ENCODE data around the gene PNLIPRP1.

Gene PNLIPRP1

DNA sequence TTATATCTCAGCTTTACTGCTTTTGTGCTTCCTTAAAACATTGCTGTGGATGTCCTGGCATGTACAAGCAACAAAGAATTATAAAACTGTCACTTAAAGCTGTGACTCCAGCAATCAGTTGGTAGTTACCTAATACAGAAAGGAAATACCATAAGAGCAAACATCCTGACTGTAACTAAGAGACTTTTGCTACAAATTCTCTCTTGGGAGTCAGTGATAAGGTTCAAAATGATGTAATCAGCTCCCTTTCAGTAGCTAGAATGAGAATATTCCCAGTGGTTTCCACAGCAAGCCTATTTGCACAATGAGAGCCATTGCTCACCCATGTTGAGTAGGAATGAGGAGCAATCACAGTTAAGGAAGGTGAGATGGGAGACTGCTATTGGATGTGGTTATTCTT, 7.6 kb downstream of the PNLIPRP1 start:
- TF ChIP-seq, protein P1, sequence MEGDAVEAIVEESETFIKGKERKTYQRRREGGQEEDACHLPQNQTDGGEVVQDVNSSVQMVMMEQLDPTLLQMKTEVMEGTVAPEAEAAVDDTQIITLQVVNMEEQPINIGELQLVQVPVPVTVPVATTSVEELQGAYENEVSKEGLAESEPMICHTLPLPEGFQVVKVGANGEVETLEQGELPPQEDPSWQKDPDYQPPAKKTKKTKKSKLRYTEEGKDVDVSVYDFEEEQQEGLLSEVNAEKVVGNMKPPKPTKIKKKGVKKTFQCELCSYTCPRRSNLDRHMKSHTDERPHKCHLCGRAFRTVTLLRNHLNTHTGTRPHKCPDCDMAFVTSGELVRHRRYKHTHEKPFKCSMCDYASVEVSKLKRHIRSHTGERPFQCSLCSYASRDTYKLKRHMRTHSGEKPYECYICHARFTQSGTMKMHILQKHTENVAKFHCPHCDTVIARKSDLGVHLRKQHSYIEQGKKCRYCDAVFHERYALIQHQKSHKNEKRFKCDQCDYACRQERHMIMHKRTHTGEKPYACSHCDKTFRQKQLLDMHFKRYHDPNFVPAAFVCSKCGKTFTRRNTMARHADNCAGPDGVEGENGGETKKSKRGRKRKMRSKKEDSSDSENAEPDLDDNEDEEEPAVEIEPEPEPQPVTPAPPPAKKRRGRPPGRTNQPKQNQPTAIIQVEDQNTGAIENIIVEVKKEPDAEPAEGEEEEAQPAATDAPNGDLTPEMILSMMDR (IDR thresholded peaks at IDR 0.05; ENCODE audit: insufficient read depth, low read length, poor library complexity, severe bottlenecking) = no peak
- no peaks in the 10 kb centered on the region for H3K36me3 ChIP-seq (ENCODE audit: control insufficient read depth, insufficient read depth, low read length)
- DNase-seq (ENCODE audit: extremely low read depth, insufficient read length) = no peak
- no peaks in the 10 kb centered on the region for H3K27me3 ChIP-seq (replicated peaks; ENCODE audit: control insufficient read depth, insufficient read depth, low read length)
- H3K4me3 ChIP-seq (replicated peaks; ENCODE audit: low read depth, low read length) = no peak overlapping the region

DNA sequence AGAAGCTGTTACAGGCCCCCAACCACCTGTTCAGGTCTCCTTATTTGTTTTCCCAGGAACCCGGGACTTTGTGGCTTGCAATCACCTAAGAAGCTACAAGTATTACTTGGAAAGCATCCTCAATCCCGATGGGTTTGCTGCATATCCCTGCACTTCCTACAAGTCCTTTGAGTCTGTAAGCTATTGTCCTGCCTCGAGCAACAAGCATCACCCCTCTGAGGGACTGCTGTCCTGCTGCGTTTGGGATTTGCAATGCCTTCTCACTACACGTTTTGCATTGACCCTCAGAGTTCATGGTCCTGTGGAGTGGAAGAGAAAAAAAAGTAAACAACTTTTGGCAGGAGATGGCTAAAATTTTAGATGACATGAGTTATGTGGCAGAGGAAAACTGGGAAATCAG, 9.2 kb downstream of the PNLIPRP1 start:
- no peaks in the 10 kb centered on the region for H3K27me3 ChIP-seq (replicated peaks; ENCODE audit: control insufficient read depth, insufficient read depth, low read length)
- H3K4me3 ChIP-seq (replicated peaks; ENCODE audit: low read depth, low read length) = no peak overlapping the region
- DNase-seq (ENCODE audit: extremely low read depth, insufficient read length) = no peak
- TF ChIP-seq, protein P1 (IDR thresholded peaks at IDR 0.05; ENCODE audit: insufficient read depth, low read length, poor library complexity, severe bottlenecking) = no peak
- no peaks in the 10 kb centered on the region for H3K36me3 ChIP-seq (ENCODE audit: control insufficient read depth, insufficient read depth, low read length)

DNA sequence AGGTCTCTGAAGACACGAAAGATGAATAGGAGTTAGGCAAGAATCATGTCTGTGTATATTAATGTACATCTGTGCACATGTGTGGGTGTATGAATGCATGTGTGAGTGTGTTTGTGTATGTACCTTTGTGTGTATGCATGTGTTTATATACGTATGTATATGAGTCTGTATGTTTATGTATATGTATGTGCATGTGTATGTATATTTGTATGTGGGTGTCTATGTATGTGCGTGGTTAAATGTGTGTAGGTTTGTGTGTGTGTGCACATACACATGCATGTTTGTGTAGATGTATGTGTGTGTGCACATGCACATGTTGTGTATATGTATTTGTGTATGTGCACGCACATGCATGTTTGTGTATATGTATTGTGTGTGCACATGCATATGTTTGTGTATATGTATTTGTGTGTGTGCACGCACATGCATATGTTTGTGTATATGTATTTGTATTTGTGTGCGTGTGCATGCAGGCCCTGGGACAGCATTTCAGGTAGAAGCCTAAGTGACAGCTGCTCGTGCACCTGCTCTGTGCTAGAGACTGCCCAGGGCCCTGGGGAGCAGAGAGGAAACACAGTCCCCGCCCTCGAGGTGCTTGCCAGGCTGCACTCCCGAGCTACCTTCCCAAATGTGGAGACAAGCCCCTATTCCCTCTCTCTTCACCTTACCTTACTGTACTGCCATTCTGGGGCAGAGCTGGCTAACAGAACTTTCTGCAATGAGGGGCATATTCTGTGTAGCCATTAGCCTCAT, 12.1 kb downstream of the PNLIPRP1 start:
- H3K27me3 ChIP-seq (replicated peaks; ENCODE audit: control insufficient read depth, insufficient read depth, low read length) = no peaks in the 10 kb centered on the region
- DNase-seq (ENCODE audit: extremely low read depth, insufficient read length) = no peak
- no peak overlapping the region for H3K4me3 ChIP-seq (replicated peaks; ENCODE audit: low read depth, low read length)
- TF ChIP-seq, protein P1 (IDR thresholded peaks at IDR 0.05; ENCODE audit: insufficient read depth, low read length, poor library complexity, severe bottlenecking) = no peak
- no peaks in the 10 kb centered on the region for H3K36me3 ChIP-seq (ENCODE audit: control insufficient read depth, insufficient read depth, low read length)

DNA sequence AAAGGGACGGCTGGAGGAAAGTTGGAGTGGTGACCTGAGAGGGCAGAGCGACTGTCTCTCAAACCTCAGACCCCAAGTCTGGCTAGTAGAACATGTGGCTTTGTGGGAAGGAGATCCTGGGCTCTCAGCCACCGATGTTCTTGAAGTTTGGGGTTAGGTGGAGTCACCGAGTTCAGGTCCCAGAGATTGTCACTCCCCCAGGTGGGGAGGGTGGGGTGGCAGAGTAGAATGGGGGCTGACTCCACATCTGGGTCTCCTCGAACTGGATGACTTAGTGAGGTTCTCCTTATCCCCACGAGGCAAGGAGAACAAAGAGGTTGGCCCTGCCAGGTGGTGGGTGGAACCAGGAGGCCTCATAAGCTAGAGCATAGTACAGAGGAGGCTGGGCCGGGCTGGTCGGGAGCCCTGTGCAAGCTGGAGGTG, 15.3 kb downstream of the PNLIPRP1 start:
- DNase-seq (ENCODE audit: extremely low read depth, insufficient read length) = no peak
- H3K4me3 ChIP-seq (replicated peaks; ENCODE audit: low read depth, low read length) = no peak overlapping the region
- TF ChIP-seq, protein P1 (IDR thresholded peaks at IDR 0.05; ENCODE audit: insufficient read depth, low read length, poor library complexity, severe bottlenecking) = no peak
- peaks cover 1% of the 10 kb centered on the region; the same call in 1 of the 2 replicates for H3K27me3 ChIP-seq (replicated peaks; ENCODE audit: control insufficient read depth, insufficient read depth, low read length)
- no peaks in the 10 kb centered on the region for H3K36me3 ChIP-seq (ENCODE audit: control insufficient read depth, insufficient read depth, low read length)

DNA sequence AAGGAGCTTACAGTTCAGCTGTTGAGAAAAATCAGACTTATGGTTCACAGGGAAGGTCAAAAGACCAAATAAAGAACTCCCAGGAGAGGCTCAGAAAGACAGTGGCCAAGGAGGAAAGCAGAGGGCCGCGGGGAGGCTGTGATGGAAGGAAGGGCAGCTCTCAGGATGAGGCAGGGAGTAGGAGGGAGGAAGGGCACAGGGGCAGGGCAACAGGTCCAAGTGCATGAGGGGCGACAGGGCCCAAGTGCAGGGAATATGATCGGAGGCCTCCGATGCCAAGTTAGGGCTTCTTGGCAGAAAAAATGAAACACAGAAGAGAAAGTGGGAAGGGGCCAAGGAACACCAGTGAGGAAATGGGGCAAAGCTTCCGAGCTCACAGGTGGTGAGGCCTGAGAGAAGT, 16.6 kb downstream of the PNLIPRP1 start:
- no peaks in the 10 kb centered on the region for H3K36me3 ChIP-seq (ENCODE audit: control insufficient read depth, insufficient read depth, low read length)
- peaks cover 1% of the 10 kb centered on the region; the same call in 1 of the 2 replicates for H3K27me3 ChIP-seq (replicated peaks; ENCODE audit: control insufficient read depth, insufficient read depth, low read length)
- no peak overlapping the region for H3K4me3 ChIP-seq (replicated peaks; ENCODE audit: low read depth, low read length)
- TF ChIP-seq, protein P1 (IDR thresholded peaks at IDR 0.05; ENCODE audit: insufficient read depth, low read length, poor library complexity, severe bottlenecking) = no peak
- DNase-seq (ENCODE audit: extremely low read depth, insufficient read length) = no peak

All from GM06990 (cell line).